ENCODE data around the gene FLT3LG. TPM values are rescaled to one million over a fixed set of nuclear protein-coding genes. Genes with fewer than 3 reads are reported as not detected.

FLT3LG gene, protein sequence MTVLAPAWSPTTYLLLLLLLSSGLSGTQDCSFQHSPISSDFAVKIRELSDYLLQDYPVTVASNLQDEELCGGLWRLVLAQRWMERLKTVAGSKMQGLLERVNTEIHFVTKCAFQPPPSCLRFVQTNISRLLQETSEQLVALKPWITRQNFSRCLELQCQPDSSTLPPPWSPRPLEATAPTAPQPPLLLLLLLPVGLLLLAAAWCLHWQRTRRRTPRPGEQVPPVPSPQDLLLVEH
- total RNA-seq (2022; extraction: Qiagen RNA extraction) = 0.94 to 1.6 TPM (median 1.2 TPM) in 5 replicates

DNA sequence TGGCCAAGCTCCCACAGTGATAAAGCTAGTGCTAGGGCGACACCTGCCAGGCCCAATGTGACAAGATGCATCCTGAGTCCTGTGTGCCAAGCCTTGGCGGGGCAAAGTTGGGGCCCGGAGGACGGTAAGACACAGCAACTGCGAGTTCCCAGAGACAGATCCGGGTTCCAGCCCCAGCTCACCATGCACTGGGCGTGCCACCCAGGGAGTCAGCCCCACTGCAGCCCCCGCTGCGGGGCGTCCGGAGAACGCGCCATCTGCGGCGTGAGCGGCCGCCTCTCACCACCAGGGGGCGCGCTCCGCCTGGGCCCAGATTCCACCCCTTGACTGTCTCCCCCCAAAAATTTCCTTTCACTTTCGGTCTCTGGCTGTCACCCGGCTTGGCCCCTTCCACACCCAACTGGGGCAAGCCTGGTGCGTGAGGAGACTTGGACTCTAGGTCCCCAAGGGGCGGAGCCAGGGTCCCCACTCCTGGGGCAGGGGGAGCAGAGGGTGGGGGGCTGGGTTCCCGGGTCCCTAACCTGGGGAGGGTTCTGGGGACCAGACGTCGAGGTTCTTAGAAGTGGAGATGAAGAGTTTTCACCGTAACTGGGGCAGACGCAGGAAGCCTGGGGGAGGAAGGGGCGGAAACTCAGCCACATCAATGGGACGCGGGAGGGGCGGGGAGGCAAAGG is at the start of gene FLT3LG:
FLT3LG (plus strand) TSS at position 348 of the 674 bp plus-strand sequence. CDS start 425 bp downstream, outside the sequence.

DNA sequence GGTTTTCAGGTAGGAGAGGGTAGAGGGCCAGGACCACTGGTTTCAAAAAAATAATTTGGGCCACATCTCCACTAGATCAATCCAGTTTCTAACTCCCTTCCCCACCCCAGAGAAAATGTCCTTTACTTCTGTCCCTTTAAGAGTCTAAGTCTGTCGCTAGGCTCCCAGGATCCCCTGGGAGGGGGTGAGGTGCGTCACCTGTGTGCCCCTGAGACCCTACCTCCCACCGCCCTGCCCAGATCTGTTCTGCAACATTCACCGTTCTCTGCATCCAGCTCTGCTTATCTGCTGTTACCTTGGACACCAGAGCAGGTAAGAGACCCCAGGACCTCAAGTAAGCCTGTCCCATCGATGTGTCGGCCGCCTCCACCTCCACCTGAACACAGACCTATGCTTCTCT is 48.8 kb upstream of the FLT3LG start, which contains the start of gene GFY:
GFY (plus strand) TSS at position 211 of the 400 bp plus-strand sequence. CDS start 1,043 bp downstream, outside the sequence.

DNA sequence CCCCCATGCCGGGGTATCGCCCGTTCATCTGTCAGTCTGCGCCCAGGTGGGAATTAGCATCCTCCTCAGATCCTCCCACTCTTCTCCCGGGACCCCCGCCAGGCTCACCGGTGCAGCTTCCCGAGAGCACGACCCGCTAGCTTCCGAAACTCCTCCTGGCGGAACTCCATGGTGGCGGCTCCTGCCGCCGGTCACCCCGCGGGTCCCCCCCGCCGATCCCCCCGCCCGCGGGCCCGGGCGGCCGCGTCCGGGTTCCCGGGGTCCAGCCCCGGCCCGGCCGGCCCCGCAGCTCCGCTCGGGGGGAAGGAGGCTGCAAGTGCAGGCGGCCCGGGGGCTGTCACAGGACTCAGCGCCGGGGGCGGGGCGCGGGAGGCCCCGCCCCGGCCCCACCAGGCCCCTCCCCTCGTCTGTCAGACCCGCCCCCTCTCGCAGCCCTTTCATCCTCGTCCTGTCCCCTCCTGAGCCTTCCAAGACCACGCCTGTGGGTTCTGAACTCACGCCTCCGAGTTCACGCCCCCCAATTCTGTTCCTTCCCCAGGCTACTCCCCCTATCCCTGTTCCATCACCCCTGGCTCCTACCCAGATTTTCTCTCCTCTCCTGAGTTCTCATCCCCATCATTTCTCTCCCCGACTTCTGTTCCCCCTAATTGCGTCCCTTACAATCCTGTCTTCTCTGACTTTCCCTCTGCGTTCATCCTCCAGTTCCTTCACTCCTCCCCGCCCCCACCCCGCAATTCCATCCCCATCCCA is 32.6 kb upstream of the FLT3LG start, which contains the start of gene SLC17A7:
SLC17A7 (minus strand) TSS at position 318 of the 750 bp plus-strand sequence; CDS start at position 170, 148 bp downstream.

DNA sequence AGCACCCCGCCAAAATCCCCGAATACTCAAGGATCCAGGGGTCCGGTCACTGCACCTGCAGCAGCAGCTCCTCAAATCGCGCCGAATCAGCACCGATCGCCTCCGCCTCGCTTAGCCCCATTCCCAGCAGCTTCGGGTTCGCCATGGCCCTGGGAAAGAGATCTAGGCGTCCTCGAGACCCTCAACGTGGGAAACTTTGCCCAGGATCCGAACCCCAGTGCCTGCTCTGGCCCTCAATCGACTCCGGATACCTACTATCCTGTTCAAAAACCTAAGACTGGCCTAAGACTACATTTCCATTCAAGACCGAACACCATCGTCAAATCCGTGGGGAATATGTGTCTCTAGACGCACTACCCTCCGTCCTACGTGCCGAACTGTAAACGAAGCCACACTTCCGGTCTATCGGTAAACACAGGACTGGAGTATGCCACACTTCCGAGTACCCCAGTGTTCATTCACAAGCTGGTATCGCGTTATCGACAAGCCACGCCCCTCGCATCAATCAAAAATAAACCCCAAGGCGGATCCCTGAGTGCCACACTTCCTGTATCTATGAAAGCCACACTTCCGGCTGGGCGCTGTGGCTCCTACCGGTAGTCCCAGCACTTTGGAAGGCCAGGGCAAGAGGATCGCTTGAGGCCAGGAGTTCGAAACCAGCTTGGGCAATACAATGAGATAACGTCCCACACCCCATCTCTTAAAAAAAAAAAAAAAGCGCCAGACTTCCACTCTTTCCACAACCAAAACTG is 22.4 kb upstream of the FLT3LG start, which contains the start of gene PIH1D1:
PIH1D1 (minus strand) TSS at position 385 of the 752 bp plus-strand sequence; CDS start at position 145, 240 bp downstream.

DNA sequence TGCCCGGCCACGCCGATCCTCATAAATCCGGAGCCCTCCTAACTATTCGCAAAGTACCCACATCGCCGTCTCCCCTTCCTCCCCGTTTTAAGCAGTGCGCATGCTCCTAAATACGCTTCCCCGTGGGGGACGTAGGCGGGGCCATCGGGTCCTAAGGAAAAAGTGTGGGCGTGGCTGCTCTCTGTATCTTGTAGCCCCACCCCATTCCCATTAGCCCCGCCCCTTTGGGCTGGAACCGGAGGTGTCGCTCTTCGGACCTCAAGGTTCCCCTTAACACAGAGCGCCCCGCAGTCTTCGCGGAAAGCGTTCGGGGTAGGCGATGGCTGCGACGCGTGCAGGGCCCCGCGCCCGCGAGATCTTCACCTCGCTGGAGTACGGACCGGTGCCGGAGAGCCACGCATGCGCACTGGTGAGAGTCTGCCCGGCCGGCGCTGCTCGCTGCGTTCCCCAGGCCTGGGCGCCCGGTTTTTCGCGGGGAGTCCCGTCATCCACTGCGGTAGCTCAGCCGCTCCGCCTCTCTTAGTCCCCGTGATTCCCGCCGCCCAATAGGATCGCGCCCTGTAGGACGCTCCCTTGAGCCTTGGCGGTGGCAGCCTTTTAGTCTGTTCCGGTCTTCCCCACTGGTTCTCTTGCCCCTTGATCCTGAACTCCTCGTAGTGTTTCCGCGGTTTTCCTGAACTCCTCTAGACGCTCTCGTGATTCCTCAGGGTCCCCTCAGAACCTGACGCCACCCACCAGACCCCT is 20.8 kb upstream of the FLT3LG start, which contains the start of gene ALDH16A1:
ALDH16A1 (plus strand) TSS at position 213 of the 744 bp plus-strand sequence; CDS start at position 320, 107 bp downstream.

DNA sequence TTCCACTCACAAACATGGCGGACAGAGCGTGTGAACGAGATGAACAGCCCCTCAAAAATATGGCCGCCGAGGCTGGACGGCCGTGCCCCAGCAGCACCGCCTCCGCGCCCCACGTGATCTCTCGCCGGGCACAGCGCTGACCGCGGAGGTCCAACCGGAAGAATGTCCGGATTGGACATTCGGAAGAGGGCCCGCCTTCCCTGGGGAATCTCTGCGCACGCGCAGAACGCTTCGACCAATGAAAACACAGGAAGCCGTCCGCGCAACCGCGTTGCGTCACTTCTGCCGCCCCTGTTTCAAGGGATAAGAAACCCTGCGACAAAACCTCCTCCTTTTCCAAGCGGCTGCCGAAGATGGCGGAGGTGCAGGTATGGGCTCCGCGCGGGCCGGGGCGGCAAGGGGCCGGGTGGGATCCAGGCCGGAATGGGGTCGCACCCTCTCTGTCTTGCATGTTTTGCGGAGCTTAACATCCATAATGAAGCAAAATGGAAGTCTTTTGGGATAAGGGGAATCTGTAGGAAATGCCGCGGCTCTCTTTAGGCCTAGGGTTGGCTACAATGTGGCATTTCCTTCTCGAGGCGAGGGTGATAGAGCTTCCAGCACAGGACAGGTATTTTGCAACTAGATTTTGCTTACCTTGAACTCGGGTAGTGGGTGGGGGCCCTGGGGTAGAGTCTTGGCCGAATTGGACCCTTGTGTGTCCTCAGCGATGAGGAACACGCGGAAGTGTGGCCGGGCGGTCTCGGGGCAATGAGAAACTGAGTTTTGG is 13.4 kb downstream of the FLT3LG start, which contains the start of gene RPL13A:
RPL13A (plus strand) TSS at position 332 of the 769 bp plus-strand sequence; CDS start at position 354, 22 bp downstream.

Other genes with a start within 250 kb of the FLT3LG start
- 0.67 to 1.4 TPM (median 0.89 TPM) in 5 replicates for gene SLC6A16, start 149.0 kb upstream of the FLT3LG start, total RNA-seq (2022; extraction: Qiagen RNA extraction)
- gene CD37, start 138.8 kb upstream of the FLT3LG start, total RNA-seq (2022; extraction: Qiagen RNA extraction) = not detected in 5 replicates
- 14.1 to 19.5 TPM (median 17.1 TPM) in 5 replicates for gene TEAD2, start 111.8 kb upstream of the FLT3LG start, total RNA-seq (2022; extraction: Qiagen RNA extraction)
- 0.30 to 0.76 TPM (median 0.55 TPM) in 5 replicates for gene DKKL1, start 110.3 kb upstream of the FLT3LG start, total RNA-seq (2022; extraction: Qiagen RNA extraction)
- gene KASH5, start 86.0 kb upstream of the FLT3LG start, total RNA-seq (2022; extraction: Qiagen RNA extraction) = not detected in 5 replicates
- not detected in 5 replicates for gene PTH2, start 50.8 kb upstream of the FLT3LG start, total RNA-seq (2022; extraction: Qiagen RNA extraction)
- gene GFY, start 48.8 kb upstream of the FLT3LG start, total RNA-seq (2022; extraction: Qiagen RNA extraction) = 0.17 to 0.40 TPM (median 0.23 TPM) in 5 replicates
- gene SLC17A7, start 32.7 kb upstream of the FLT3LG start, total RNA-seq (2022; extraction: Qiagen RNA extraction) = 0.23 to 0.76 TPM (median 0.57 TPM) in 5 replicates
- 81.5 to 86.8 TPM (median 85.6 TPM) in 5 replicates for gene PIH1D1, start 22.4 kb upstream of the FLT3LG start, total RNA-seq (2022; extraction: Qiagen RNA extraction)
- gene ALDH16A1, start 21.0 kb upstream of the FLT3LG start, total RNA-seq (2022; extraction: Qiagen RNA extraction) = 13.0 to 27.7 TPM (median 23.9 TPM) in 5 replicates
- gene RPL13A, start 13.4 kb downstream of the FLT3LG start, total RNA-seq (2022; extraction: Qiagen RNA extraction) = 3,612 to 4,177 TPM (median 3,742 TPM) in 5 replicates
- 3,652 to 4,941 TPM (median 3,741 TPM) in 5 replicates for gene RPS11, start 22.2 kb downstream of the FLT3LG start, total RNA-seq (2022; extraction: Qiagen RNA extraction)
- gene FCGRT, start 38.4 kb downstream of the FLT3LG start, total RNA-seq (2022; extraction: Qiagen RNA extraction) = 25.0 to 32.5 TPM (median 28.0 TPM) in 5 replicates
- gene RCN3, start 53.8 kb downstream of the FLT3LG start, total RNA-seq (2022; extraction: Qiagen RNA extraction) = 1.5 to 3.5 TPM (median 2.6 TPM) in 5 replicates
- 90.9 to 110 TPM (median 106 TPM) in 5 replicates for gene NOSIP, start 106.3 kb downstream of the FLT3LG start, total RNA-seq (2022; extraction: Qiagen RNA extraction)
- gene PRRG2, start 107.1 kb downstream of the FLT3LG start, total RNA-seq (2022; extraction: Qiagen RNA extraction) = 0.62 to 0.97 TPM (median 0.64 TPM) in 5 replicates
- gene PRR12, start 117.0 kb downstream of the FLT3LG start, total RNA-seq (2022; extraction: Qiagen RNA extraction) = 25.0 to 45.9 TPM (median 44.1 TPM) in 5 replicates
- gene RRAS, start 165.9 kb downstream of the FLT3LG start, total RNA-seq (2022; extraction: Qiagen RNA extraction) = 105 to 170 TPM (median 157 TPM) in 5 replicates
- gene SCAF1, start 168.0 kb downstream of the FLT3LG start, total RNA-seq (2022; extraction: Qiagen RNA extraction) = 39.2 to 76.5 TPM (median 69.9 TPM) in 5 replicates
- 67.8 to 112 TPM (median 100 TPM) in 5 replicates for gene IRF3, start 191.6 kb downstream of the FLT3LG start, total RNA-seq (2022; extraction: Qiagen RNA extraction)
- 56.1 to 64.2 TPM (median 59.7 TPM) in 5 replicates for gene BCL2L12, start 191.7 kb downstream of the FLT3LG start, total RNA-seq (2022; extraction: Qiagen RNA extraction)
- gene PRMT1, start 203.1 kb downstream of the FLT3LG start, total RNA-seq (2022; extraction: Qiagen RNA extraction) = 394 to 431 TPM (median 409 TPM) in 5 replicates
- gene ADM5, start 215.4 kb downstream of the FLT3LG start, total RNA-seq (2022; extraction: Qiagen RNA extraction) = 3.0 to 5.7 TPM (median 5.0 TPM) in 5 replicates
- 11.3 to 13.2 TPM (median 12.1 TPM) in 5 replicates for gene CPT1C, start 216.9 kb downstream of the FLT3LG start, total RNA-seq (2022; extraction: Qiagen RNA extraction)